ENCODE measurements around the gene ADGRG3.

GRCh38 chr16:57661510-57661909, 6.6 kb upstream of the ADGRG3 start:
- TF ChIP-seq POLR2A (IDR thresholded peaks at IDR 0.05; ENCODE audit: low read depth, low read length): no peak
- no peak for TF ChIP-seq POLR2AphosphoS5 (IDR thresholded peaks at IDR 0.05; ENCODE audit: low read depth, low read length)

All from GM12891 (cell line).